Body of pancreas (tissue), 4 donors: Measurements from ENCODE around the gene COQ4. TPM values are rescaled to one million over a fixed set of nuclear protein-coding genes. Genes with fewer than 3 reads are reported as not detected.
A peak's percentile ranks its signal among the peaks of the same experiment; 100 is the strongest.

Experiments
- ATAC-seq: fragments of 150-250 bp; one replicate; pipeline ENCODE4 v1.9.1; 2016
- DNase-seq, 4 donors: peaks; one replicate each; pipeline ENCODE4 v3.0.0-alpha.2; 2019
- H3K27ac ChIP-seq, 4 donors: fragments of 200-600 bp; sonication (generic); 1 replicate in 3 of 4; 2 replicates in 1 of 4; pipeline versions ENCODE4 v1.5.1 to v1.6.1; 2016 to 2019; ENCODE audit warnings: mild to moderate bottlenecking in 1 of 4, mixed read lengths in 1 of 4, moderate library complexity in 1 of 4
- H3K27me3 ChIP-seq, 2 donors: fragments of 200-600 bp; sonication (generic); one replicate each; pipeline ENCODE4 v1.6.0; 2016; ENCODE audit warnings: mild to moderate bottlenecking in 1 of 2
- H3K36me3 ChIP-seq, 2 donors: fragments of 200-600 bp; sonication (generic); replicated peaks in 1 of 2; 2 replicates each; pipeline ENCODE4 v1.5.1; 2016; ENCODE audit warnings: low read depth in 2 of 2; ENCODE audit not compliant: insufficient read depth in 1 of 2
- H3K4me1 ChIP-seq: fragments of 200-600 bp; sonication (generic); one replicate; pipeline ENCODE4 v1.6.0; 2016
- H3K4me3 ChIP-seq, 2 donors: fragments of 200-600 bp; sonication (generic); 1 replicate in 1 of 2; 2 replicates in 1 of 2; pipeline ENCODE4 v1.5.1; 2016 to 2019
- H3K9me3 ChIP-seq, 3 donors: fragments of 200-600 bp; sonication (generic); 1 replicate in 2 of 3; 2 replicates in 1 of 3; pipeline ENCODE4 v1.5.1; 2016
- POLR2A ChIP-seq, 3 donors: fragments of 450-650 bp; IDR thresholded peaks; one replicate each; pipeline ENCODE4 v1.6.1; 2016; ENCODE audit warnings: antibody characterized with exemption in 3 of 3, mild to moderate bottlenecking in 2 of 3
- WGBS, 2 donors: methylation state at CpG; one replicate each; pipeline ENCODE4 v1.1.5; 2017; 5-methylcytosine and 5-hydroxymethylcytosine counted together
- intact Hi-C: fragments of 100-400 bp; cut with DNase I; formaldehyde crosslinking; loops from one replicate; pipeline ENCODE4 v1.15.1; 2023
- total RNA-seq, 2 donors: library from RNA; depleted of rRNA; stranded (reverse); fragments of >200 nt; gene quantifications; one replicate each; pipeline ENCODE4 v1.1.0, GENCODE V29; 2016
- TF ChIP-seq, protein P1 (sequence below), 7 experiments: fragments of 450-650 bp in 4 of 7; fragments of 200-600 bp in 3 of 7; sonication (generic) in 3 of 7; IDR thresholded peaks; one replicate each; pipeline ENCODE4 v1.5.1; 2016 to 2019; ENCODE audit warnings: antibody characterized with exemption in 7 of 7

Gene COQ4
- total RNA-seq, 2 donors from 2014 or later = 37.4 to 89.7 TPM

DNA sequence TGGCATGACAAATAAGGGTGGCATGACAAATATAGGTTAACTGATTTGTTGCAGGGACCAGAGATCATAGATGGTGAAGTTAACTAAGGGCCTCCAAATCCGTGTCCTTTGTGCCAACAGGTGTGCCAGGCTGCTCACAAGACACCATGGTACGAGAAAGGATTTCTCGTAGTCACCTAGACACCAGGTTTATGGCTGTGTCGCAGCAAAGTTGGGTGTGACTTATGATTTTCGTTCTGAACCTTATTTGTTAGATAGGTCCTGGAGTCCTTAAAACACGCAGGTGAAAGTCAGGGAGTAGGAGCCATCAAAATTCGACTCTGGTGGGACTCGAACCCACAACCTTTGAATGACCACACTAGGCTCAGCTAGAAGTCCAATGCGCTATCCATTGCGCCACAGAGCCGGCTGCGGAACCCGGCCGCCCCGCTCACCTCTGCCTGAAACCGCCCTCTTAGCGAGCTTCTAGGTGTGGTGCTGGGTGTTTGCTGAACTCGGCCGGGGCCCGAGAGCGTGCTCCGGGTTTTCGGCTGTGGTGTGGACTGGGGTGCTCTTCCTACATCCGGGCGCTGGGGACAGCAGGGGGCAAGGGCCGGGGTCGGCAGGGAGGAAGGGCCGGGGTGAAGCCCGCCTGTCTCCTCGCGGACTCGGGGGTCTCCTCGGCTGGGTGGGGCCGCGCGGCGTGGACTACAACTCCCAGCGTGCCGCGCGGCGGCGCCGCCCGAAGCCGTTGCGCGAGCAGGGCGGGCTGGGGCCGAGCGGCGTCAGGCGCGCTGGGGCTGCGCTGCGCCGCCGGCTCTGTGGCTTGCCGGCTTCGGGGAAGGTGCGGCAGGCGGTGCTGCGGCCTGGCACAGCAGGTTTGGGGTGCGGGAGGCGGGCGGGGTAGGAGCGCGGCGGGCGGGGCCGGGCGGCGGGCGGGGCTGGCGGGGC is 17.4 kb downstream of the COQ4 start, which contains the start of gene SLC27A4:
SLC27A4 (plus strand) TSS at position 767 of the 930 bp plus-strand sequence. CDS start 2,606 bp downstream, outside the sequence.
- peak; percentile 92 for ATAC-seq
- 3 to 26% methylated on average over 6 to 71 of the region's 75 CpGs for WGBS, 2 donors
- intact Hi-C loops = no loop called here

DNA sequence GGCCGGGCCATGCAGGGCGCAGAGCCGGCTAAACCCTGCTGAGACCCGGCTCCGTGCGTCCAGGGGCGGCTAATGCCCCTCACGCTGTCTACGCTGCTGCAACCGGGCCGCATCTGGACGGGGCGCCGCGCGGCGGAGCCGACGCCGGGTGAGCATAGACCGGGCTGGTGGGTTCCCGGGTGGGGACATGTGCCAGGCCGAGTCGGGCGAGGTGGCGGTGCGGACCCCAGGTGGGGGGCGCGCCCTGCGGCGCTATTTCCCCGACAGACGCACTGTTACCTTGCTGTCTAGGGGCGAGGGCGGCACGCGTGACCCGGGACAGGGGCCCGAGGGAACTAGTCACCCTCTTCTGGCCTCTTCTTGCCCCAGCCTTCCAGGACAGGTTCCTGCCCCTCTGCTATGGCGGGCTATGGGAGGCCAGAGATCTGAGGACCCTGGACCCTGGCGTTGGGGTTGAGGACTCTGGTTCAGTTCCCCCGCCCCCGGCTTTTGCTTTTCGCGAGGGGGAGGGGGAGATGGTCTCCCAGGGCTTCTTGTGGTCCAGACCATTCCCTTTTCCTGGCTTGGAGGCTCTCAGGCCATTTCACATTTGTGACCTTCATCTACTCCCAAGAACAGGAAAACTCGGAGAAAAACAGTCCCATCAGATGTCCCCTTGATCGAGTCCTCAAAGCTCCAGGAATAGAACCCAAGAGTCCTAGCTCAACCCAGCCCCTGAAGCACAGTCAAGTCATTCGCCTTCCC is 18.2 kb downstream of the COQ4 start:
- TF ChIP-seq POLR2A (IDR thresholded peaks at IDR 0.05) = no peak
- TF ChIP-seq, protein P1, sequence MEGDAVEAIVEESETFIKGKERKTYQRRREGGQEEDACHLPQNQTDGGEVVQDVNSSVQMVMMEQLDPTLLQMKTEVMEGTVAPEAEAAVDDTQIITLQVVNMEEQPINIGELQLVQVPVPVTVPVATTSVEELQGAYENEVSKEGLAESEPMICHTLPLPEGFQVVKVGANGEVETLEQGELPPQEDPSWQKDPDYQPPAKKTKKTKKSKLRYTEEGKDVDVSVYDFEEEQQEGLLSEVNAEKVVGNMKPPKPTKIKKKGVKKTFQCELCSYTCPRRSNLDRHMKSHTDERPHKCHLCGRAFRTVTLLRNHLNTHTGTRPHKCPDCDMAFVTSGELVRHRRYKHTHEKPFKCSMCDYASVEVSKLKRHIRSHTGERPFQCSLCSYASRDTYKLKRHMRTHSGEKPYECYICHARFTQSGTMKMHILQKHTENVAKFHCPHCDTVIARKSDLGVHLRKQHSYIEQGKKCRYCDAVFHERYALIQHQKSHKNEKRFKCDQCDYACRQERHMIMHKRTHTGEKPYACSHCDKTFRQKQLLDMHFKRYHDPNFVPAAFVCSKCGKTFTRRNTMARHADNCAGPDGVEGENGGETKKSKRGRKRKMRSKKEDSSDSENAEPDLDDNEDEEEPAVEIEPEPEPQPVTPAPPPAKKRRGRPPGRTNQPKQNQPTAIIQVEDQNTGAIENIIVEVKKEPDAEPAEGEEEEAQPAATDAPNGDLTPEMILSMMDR (IDR thresholded peaks at IDR 0.05) = no peak
- Histone ChIP-seq H3K27me3 (no peaks in the 10 kb centered on the region), H3K27ac (peak overlapping the region; percentile 65 to 85 (median 74)), H3K4me1 (peaks cover 15% of the 10 kb centered on the region), H3K36me3 (peaks cover 0 to 9% of the 10 kb centered on the region in 2 donors), H3K4me3 (peak overlapping the region; percentile 72 to 85), H3K9me3 (no peaks in the 10 kb centered on the region)
- 0 to 2% methylated on average over 7 to 46 of the region's 48 CpGs for WGBS, 2 donors
- ATAC-seq (peak; percentile 4), DNase-seq (peak in 1 of 4 donors; percentile 14)
- intact Hi-C loops = no loop called here

More for the DNA sequence above, 17.4 kb downstream of the COQ4 start, which contains the start of gene SLC27A4:
- H3K9me3 ChIP-seq = no peaks in the 10 kb centered on the region
- peak within 1 kb of the TSS; percentile 65 to 85 (median 74) for H3K27ac ChIP-seq
- TF ChIP-seq POLR2A (IDR thresholded peaks at IDR 0.05) = peak in 2 of 3 donors; percentile 35 to 44
- TF ChIP-seq, protein P1 (IDR thresholded peaks at IDR 0.05) = peak in 1 of 7 experiments; percentile 16
- H3K36me3 ChIP-seq = peaks cover 0 to 3% of the 10 kb centered on the region in 2 donors
- H3K27me3 ChIP-seq = no peaks in the 10 kb centered on the region
- H3K4me3 ChIP-seq = peak within 1 kb of the TSS; percentile 72 to 85
- H3K4me1 ChIP-seq = peaks cover 15% of the 10 kb centered on the region
- DNase-seq = peak; percentile 78 to 88 (median 82)

DNA sequence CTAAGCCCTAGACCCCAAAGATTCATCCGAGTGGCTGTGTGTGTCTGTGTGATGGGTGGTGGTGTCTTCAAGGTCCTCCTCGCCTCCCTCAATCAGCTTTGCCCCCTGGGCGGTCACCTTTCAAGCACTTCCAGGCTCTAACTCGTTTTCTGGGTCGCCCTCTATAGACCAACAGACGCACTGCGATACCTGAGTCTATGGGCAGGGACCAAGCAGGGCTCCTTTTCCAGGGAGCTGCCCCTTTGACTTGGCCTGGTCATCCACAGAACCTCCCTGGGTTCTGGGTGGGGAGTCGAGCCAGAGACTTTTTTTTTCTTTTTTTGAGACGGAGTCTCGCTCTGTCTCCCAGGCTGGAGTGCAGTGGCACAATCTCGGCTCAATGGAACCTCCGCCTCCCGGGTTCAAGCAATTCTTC is 18.8 kb downstream of the COQ4 start:
- TF ChIP-seq, protein P1 (IDR thresholded peaks at IDR 0.05) = peak; percentile 32 to 71 (median 55)
- no peak for TF ChIP-seq POLR2A (IDR thresholded peaks at IDR 0.05)
- 25 to 29% methylated on average over 13 of the region's 13 CpGs for WGBS, 2 donors
- H3K4me1 ChIP-seq = peaks cover 15% of the 10 kb centered on the region
- intact Hi-C loops = no loop called here
- H3K4me3 ChIP-seq = peak overlapping the region in 1 of 2 donors; percentile 72
- H3K36me3 ChIP-seq = peaks cover 0 to 9% of the 10 kb centered on the region in 2 donors
- DNase-seq (peak; percentile 66 to 78 (median 74)), ATAC-seq (peak; percentile 48)
- no peaks in the 10 kb centered on the region for H3K9me3 ChIP-seq
- peak overlapping the region; percentile 5 to 85 (median 74) for H3K27ac ChIP-seq
- H3K27me3 ChIP-seq = no peaks in the 10 kb centered on the region

DNA sequence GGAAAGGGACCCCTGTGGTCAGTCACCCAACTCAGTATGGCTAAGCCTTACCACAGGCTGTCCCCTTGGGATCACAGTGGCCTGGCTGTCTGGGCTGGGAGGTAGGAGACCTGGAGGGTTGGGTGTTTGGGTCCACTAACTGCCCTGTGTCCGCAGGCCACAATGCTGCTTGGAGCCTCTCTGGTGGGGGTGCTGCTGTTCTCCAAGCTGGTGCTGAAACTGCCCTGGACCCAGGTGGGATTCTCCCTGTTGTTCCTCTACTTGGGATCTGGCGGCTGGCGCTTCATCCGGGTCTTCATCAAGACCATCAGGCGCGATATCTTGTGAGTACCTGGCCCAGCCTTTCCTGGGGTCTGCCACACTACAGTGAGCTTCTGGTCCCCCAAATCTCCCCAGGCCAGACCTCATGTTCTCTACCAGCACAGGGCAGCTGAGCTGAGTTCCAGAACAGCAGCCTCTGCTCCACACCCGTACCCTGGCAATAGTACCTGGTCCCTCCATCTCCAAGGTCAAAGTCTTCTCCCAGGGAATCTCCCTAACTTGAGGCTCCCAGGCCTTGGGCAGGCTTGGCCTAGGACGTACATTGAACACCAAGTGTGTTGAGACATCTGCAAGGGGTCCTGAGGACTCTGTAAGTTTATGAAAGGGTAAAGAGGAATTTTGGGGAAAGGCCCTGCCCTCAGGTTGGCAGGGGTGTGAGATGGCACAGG is 20.5 kb downstream of the COQ4 start:
- no peaks in the 10 kb centered on the region for H3K27me3 ChIP-seq
- H3K36me3 ChIP-seq = peaks cover 0 to 13% of the 10 kb centered on the region in 2 donors
- intact Hi-C loops = no loop called here
- ATAC-seq (no peak), DNase-seq (no peak)
- H3K4me1 ChIP-seq = peaks cover 15% of the 10 kb centered on the region
- H3K4me3 ChIP-seq = no peak overlapping the region
- TF ChIP-seq POLR2A (IDR thresholded peaks at IDR 0.05) = no peak
- TF ChIP-seq, protein P1 (IDR thresholded peaks at IDR 0.05) = no peak
- WGBS, 2 donors = 84 to 100% methylated on average over 3 to 8 of the region's 8 CpGs
- no peaks in the 10 kb centered on the region for H3K9me3 ChIP-seq
- no peak overlapping the region for H3K27ac ChIP-seq
